CD14-positive monocyte (primary cell): ENCODE results near the gene SLC6A6. TPM values are rescaled to one million over a fixed set of nuclear protein-coding genes. Genes with fewer than 3 reads are reported as not detected.
A peak's percentile ranks its signal among the peaks of the same experiment; 100 is the strongest.

Experiments used
- DNase-seq, 3 donors: peaks; one replicate each; pipeline ENCODE4 v3.0.0-alpha.2; 2011 to 2022
- H2AFZ ChIP-seq: 2 replicates; pipeline ENCODE4 v1.6.0; 2012; ENCODE audit warnings: mild to moderate bottlenecking, low read depth, low read length, inconsistent platforms; ENCODE audit not compliant: insufficient read depth, poor library complexity, severe bottlenecking
- H3K27ac ChIP-seq, 2 donors: 1 replicate in 1 of 2; 2 replicates in 1 of 2; pipeline ENCODE4 v1.5.1; 2012 to 2013; ENCODE audit warnings: low read length in 2 of 2, control low read depth in 1 of 2, inconsistent platforms in 1 of 2, low read depth in 1 of 2, mild to moderate bottlenecking in 1 of 2
- H3K27me3 ChIP-seq, 2 donors: one replicate each; pipeline versions ENCODE4 v1.6.0 to v1.6.1; 2011 to 2013; ENCODE audit warnings: low read length in 2 of 2; ENCODE audit not compliant: control insufficient read depth in 2 of 2, insufficient read depth in 2 of 2
- H3K36me3 ChIP-seq, 2 donors: replicated peaks in 1 of 2; 1 replicate in 1 of 2; 2 replicates in 1 of 2; pipeline versions ENCODE4 v1.5.1 to v1.6.1; 2012 to 2013; ENCODE audit warnings: low read length in 2 of 2, control low read depth in 1 of 2, inconsistent platforms in 1 of 2, mild to moderate bottlenecking in 1 of 2; ENCODE audit not compliant: insufficient read depth in 2 of 2, control insufficient read depth in 1 of 2
- H3K4me1 ChIP-seq, 2 donors: 1 replicate in 1 of 2; 2 replicates in 1 of 2; pipeline versions ENCODE4 v1.5.1 to v1.6.1; 2012 to 2013; ENCODE audit warnings: low read length in 2 of 2, control low read depth in 1 of 2, inconsistent platforms in 1 of 2, mild to moderate bottlenecking in 1 of 2, moderate library complexity in 1 of 2; ENCODE audit not compliant: insufficient read depth in 2 of 2, control insufficient read depth in 1 of 2
- H3K4me2 ChIP-seq: replicated peaks from 2 replicates; pipeline ENCODE3; 2012; ENCODE audit warnings: low read length, moderate library complexity, mild to moderate bottlenecking; ENCODE audit not compliant: poor library complexity, severe bottlenecking; ENCODE audit errors: extremely low read depth
- H3K4me3 ChIP-seq, 3 experiments: fragments of 200-600 bp in 1 of 3; sonication (generic) in 1 of 3; replicated peaks in 1 of 3; 1 replicate in 2 of 3; 2 replicates in 1 of 3; pipeline ENCODE4 v1.5.1; 2011 to 2013; ENCODE audit warnings: low read length in 3 of 3, mild to moderate bottlenecking in 3 of 3, control low read depth in 2 of 3, low read depth in 2 of 3, inconsistent platforms in 1 of 3, moderate library complexity in 1 of 3
- H3K79me2 ChIP-seq: 2 replicates; pipeline ENCODE4 v1.6.0; 2012; ENCODE audit warnings: mild to moderate bottlenecking, control low read depth, inconsistent platforms, low read length, moderate library complexity; ENCODE audit not compliant: insufficient read depth
- H3K9ac ChIP-seq: 2 replicates; pipeline ENCODE4 v1.6.0; 2017; ENCODE audit warnings: low read length, mild to moderate bottlenecking; ENCODE audit not compliant: insufficient read depth, poor library complexity, severe bottlenecking
- H3K9me3 ChIP-seq, 2 donors: replicated peaks in 1 of 2; 1 replicate in 1 of 2; 2 replicates in 1 of 2; pipeline versions ENCODE4 v1.5.1 to v1.6.1; 2012 to 2013; ENCODE audit warnings: low read length in 2 of 2, control low read depth in 1 of 2; ENCODE audit not compliant: control insufficient read depth in 1 of 2, insufficient read depth in 1 of 2
- H4K20me1 ChIP-seq: 2 replicates; pipeline ENCODE4 v1.6.0; 2012; ENCODE audit warnings: mild to moderate bottlenecking, low read length, control low read depth, moderate library complexity; ENCODE audit not compliant: insufficient read depth
- H3K27ac Mint-ChIP-seq, 7 donors: one replicate each; pipeline ENCODE4 v1.8.0; 2020; ENCODE audit warnings: mild to moderate bottlenecking in 7 of 7, mixed read lengths in 7 of 7, moderate library complexity in 6 of 7, inconsistent platforms in 2 of 7
- H3K27me3 Mint-ChIP-seq, 3 donors: one replicate each; pipeline ENCODE4 v1.8.0; 2021 to 2022; ENCODE audit warnings: low read depth in 3 of 3, mild to moderate bottlenecking in 3 of 3, mixed read lengths in 3 of 3, moderate library complexity in 3 of 3, inconsistent platforms in 1 of 3
- H3K36me3 Mint-ChIP-seq, 2 donors: one replicate each; pipeline ENCODE4 v1.8.0; 2020; ENCODE audit warnings: mixed read lengths in 2 of 2, inconsistent platforms in 1 of 2, mild to moderate bottlenecking in 1 of 2
- H3K4me1 Mint-ChIP-seq: one replicate; pipeline ENCODE4 v1.8.0; 2020; ENCODE audit warnings: mild to moderate bottlenecking, mixed read lengths
- H3K4me3 Mint-ChIP-seq, 2 donors: one replicate each; pipeline ENCODE4 v1.8.0; 2020; ENCODE audit warnings: mild to moderate bottlenecking in 2 of 2, mixed read lengths in 2 of 2, moderate library complexity in 1 of 2
- H3K9me3 Mint-ChIP-seq, 7 donors: one replicate each; pipeline ENCODE4 v1.8.0; 2020 to 2022; ENCODE audit warnings: mixed read lengths in 7 of 7, mild to moderate bottlenecking in 6 of 7, moderate library complexity in 6 of 7, inconsistent platforms in 2 of 7
- WGBS: methylation state at CpG from one replicate; pipeline ENCODE4 v1.1.5; 2013; ENCODE audit warnings: missing lambda C conversion rate; ENCODE audit not compliant: insufficient coverage; 5-methylcytosine and 5-hydroxymethylcytosine counted together
- intact Hi-C, 2 donors: fragments of 100-400 bp; cut with micrococcal nuclease; formaldehyde crosslinking; loops; one replicate each; pipeline versions ENCODE4 v1.15.0 to v1.15.1; 2023
- polyA plus RNA-seq, 3 donors: library from polyadenylated mRNA; depleted of rRNA in 1 of 3; unstranded in 2 of 3; stranded (reverse) in 1 of 3; fragments of 300-500 nt in 2 of 3; fragments of >200 nt in 1 of 3; fragmentation: Illumina TruSeq in 2 of 3; gene quantifications; 1 replicate in 2 of 3; 2 replicates in 1 of 3; pipeline ENCODE4 v1.2.3, GENCODE V29; 2012 to 2021
- TF ChIP-seq, protein P1 (sequence below): fragments of 200-600 bp; IDR thresholded peaks from one replicate; pipeline ENCODE4 v1.8.0; 2022; ENCODE audit warnings: antibody characterized with exemption, mild to moderate bottlenecking

SLC6A6 gene
- polyA plus RNA-seq, 3 donors, result 18.4 to 136 (median 24.5) TPM

DNA sequence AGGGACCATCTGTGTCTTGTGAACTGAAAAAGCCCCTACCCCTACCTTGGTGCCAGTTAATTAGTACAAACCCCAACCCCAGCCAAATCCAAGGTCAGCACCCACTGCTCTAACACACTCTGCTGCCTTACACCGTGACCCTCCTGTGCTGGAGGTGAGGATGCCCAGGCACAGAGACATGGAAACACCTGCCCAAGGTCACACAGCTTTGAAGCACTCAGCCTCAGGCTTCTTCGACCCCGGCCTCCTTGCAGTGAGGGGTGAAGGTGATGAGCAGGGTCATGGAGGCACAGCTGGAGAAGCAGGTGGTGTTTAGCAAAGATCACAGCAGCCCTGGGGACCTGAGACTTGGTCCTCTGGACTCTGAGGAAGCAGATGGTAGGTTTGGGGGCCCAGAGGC is 39.0 kb upstream of the SLC6A6 start:
- H3K27ac ChIP-seq, result no peak overlapping the region
- intact Hi-C loops, result loop anchor here in 1 of 2 donors (5.0 kb wide), 1 partner anchor 34 kb away; no protein-coding TSS in a partner anchor
- no peak overlapping the region for H3K4me3 Mint-ChIP-seq
- no peaks in the 10 kb centered on the region for H3K9me3 ChIP-seq
- H3K36me3 Mint-ChIP-seq, result no peaks in the 10 kb centered on the region
- peaks cover 5 to 13% (median 10%) of the 10 kb centered on the region in 3 donors for H3K27me3 Mint-ChIP-seq
- WGBS, result 93% methylated on average over 3 of the region's 3 CpGs
- TF ChIP-seq, protein P1, sequence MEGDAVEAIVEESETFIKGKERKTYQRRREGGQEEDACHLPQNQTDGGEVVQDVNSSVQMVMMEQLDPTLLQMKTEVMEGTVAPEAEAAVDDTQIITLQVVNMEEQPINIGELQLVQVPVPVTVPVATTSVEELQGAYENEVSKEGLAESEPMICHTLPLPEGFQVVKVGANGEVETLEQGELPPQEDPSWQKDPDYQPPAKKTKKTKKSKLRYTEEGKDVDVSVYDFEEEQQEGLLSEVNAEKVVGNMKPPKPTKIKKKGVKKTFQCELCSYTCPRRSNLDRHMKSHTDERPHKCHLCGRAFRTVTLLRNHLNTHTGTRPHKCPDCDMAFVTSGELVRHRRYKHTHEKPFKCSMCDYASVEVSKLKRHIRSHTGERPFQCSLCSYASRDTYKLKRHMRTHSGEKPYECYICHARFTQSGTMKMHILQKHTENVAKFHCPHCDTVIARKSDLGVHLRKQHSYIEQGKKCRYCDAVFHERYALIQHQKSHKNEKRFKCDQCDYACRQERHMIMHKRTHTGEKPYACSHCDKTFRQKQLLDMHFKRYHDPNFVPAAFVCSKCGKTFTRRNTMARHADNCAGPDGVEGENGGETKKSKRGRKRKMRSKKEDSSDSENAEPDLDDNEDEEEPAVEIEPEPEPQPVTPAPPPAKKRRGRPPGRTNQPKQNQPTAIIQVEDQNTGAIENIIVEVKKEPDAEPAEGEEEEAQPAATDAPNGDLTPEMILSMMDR, result no peak
- no peak overlapping the region for H2AFZ ChIP-seq
- H4K20me1 ChIP-seq, result no peaks in the 10 kb centered on the region
- H3K4me1 ChIP-seq, result peaks cover 10 to 11% of the 10 kb centered on the region in 2 donors
- no peak overlapping the region for H3K9ac ChIP-seq
- H3K4me3 ChIP-seq, result no peak overlapping the region
- H3K4me1 Mint-ChIP-seq, result peaks cover 27% of the 10 kb centered on the region
- no peaks in the 10 kb centered on the region for H3K36me3 ChIP-seq
- no peak for DNase-seq
- H3K27me3 ChIP-seq, result no peaks in the 10 kb centered on the region
- no peaks in the 10 kb centered on the region for H3K79me2 ChIP-seq
- no peaks in the 10 kb centered on the region for H3K9me3 Mint-ChIP-seq
- H3K27ac Mint-ChIP-seq, result peak overlapping the region in 3 of 7 donors; percentile 8 to 75 (median 57)
- no peak overlapping the region for H3K4me2 ChIP-seq

DNA sequence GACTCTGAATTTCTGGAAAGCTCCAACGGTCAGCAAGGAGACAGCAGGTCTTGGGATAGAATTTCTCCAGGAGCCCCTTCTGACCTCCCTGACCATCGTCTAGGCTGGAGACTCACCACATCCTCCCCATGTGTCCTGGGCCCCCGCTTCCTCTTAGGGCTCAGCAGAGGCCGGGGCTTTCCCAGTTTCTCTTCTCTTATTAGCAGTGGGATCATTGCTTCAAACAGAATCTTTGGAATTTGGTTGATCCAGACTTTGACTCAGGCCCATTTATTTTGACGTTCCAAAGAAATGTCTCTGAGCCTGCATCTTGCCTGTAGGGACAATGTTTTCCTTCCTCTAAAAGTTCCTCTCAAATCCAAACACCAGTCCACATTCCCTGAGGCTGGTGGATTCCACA is 38.4 kb upstream of the SLC6A6 start:
- no peaks in the 10 kb centered on the region for H3K36me3 Mint-ChIP-seq
- DNase-seq, result peak; percentile 33 to 75 (median 54)
- 24% methylated on average over 5 of the region's 5 CpGs for WGBS

More for the DNA sequence above, 38.4 kb upstream of the SLC6A6 start:
- H3K4me1 ChIP-seq, result peaks cover 10 to 11% of the 10 kb centered on the region in 2 donors
- no peaks in the 10 kb centered on the region for H3K36me3 ChIP-seq
- no peak overlapping the region for H3K4me3 ChIP-seq
- no peaks in the 10 kb centered on the region for H3K9me3 Mint-ChIP-seq
- no peak overlapping the region for H3K9ac ChIP-seq
- H3K4me2 ChIP-seq, result no peak overlapping the region
- H3K27me3 Mint-ChIP-seq, result peaks cover 5 to 13% (median 10%) of the 10 kb centered on the region in 3 donors
- no peak overlapping the region for H2AFZ ChIP-seq
- peak overlapping the region in 2 of 7 donors; percentile 10 to 59 for H3K27ac Mint-ChIP-seq
- peak overlapping the region in 1 of 2 donors; percentile 39 for H3K4me3 Mint-ChIP-seq
- H3K4me1 Mint-ChIP-seq, result peaks cover 28% of the 10 kb centered on the region
- H3K79me2 ChIP-seq, result no peaks in the 10 kb centered on the region
- H4K20me1 ChIP-seq, result no peaks in the 10 kb centered on the region
- H3K9me3 ChIP-seq, result no peaks in the 10 kb centered on the region
- no peak overlapping the region for H3K27ac ChIP-seq
- H3K27me3 ChIP-seq, result no peaks in the 10 kb centered on the region
- TF ChIP-seq, protein P1, result no peak
- intact Hi-C loops, result loop anchor here in 1 of 2 donors (5.0 kb wide), 1 partner anchor 33 kb away; no protein-coding TSS in a partner anchor
